ENCODE results near the gene EVC.

DNA sequence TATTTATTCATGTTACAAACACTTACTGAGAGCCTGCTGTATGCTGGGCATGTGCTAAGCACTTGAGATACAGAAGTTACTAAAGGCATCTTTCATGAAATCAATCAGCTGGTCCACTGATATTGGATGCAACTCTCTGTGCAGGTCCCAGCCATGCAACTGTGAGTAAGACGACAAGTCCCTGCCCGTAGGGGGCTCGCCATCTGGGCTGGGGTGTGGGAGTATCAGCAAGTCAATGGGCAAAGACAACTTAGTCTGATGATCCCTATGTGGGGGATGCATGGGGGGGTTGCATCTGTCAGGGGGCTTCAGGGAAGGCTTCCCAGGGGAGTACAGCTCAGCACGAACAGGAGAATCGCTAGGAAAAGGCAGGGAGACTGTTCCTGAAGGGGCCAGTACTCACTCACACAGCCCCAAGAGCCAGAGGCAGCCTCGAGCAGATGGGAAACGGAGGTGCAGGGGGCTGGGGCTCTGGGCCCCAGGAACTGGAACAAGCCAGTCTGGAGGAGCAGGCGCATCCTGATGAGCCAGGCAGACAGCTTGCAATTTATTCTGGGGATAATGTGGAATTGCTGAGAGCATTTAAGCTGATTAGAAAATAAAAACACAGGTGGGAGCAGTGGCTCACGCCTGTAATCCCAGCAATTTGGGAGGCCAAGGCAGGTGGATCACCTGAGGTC is 141.7 kb downstream of the EVC start:
- TF ChIP-seq EZH2 (IDR thresholded peaks at IDR 0.05) = no peak
- no peak for TF ChIP-seq POLR2AphosphoS5 (IDR thresholded peaks at IDR 0.05; ENCODE audit: borderline replicate concordance, low read depth, low read length)
- TF ChIP-seq FOXP2 (optimal IDR thresholded peaks at IDR 0.05; ENCODE audit: control extremely low read depth, extremely low read length, insufficient read depth) = no peak
